ENCODE measurements around the gene CYRIA. TPM values are rescaled to one million over a fixed set of nuclear protein-coding genes. Genes with fewer than 3 reads are reported as not detected.

The CYRIA gene
- total and polyA plus RNA-seq, 10 of the 15 experiments (the other 5 are each of a cell fraction or from before 2014, with no cell fraction given) = 3.0 to 13.1 (median 8.5) TPM

- ChIA-PET CTCF (interaction anchor here (0.7 to 5.6 kb wide), 15 partner anchors 8 to 1146 kb away, joined by 3 to 82 read pairs (median 5); partner anchors contain the start of gene CYRIA), RAD21 (ENCODE audit: unreplicated experiment) (interaction anchor here (1.0 to 13.0 kb wide), 9 partner anchors 10 to 107 kb away, joined by 3 to 202 read pairs (median 6); partner anchors contain the start of gene CYRIA), POLR2A (interaction anchor here (0.7 to 9.1 kb wide), 5 partner anchors 13 to 78 kb away, joined by 3 to 187 read pairs (median 4); partner anchors contain the start of gene CYRIA), SMC1A (ENCODE audit: uncharacterized antibody, unreplicated experiment) (interaction anchor here (0.6 to 17.8 kb wide), 14 partner anchors 14 to 109 kb away, joined by 3 to 302 read pairs (median 4); partner anchors contain the start of gene CYRIA)
- ATAC-seq (peak; percentile 6; the same call in 2 of the 3 replicates), DNase-seq (ENCODE audit: low read depth, low spot score) (no peak), FAIRE-seq (no peak)
- intact Hi-C loops (cut with micrococcal nuclease; ENCODE audit: unreplicated experiment) = loop anchor here (10.0 kb wide), 2 partner anchors 1104 to 1164 kb away; partner anchors contain the start of genes GEN1, MSGN1 and SMC6
- Histone ChIP-seq H3K4me1 (ENCODE audit: control insufficient read depth, insufficient read depth, low read length) (peaks cover 40% of the 10 kb centered on the region), H4K20me1 (ENCODE audit: control insufficient read depth, insufficient read depth) (no peaks in the 10 kb centered on the region), H3K27me3 (replicated peaks in 1 of 2; ENCODE audit: control insufficient read depth in 2 of 2, insufficient read depth in 2 of 2, low read length in 1 of 2) (no peaks in the 10 kb centered on the region; a peak in 1 of 4 replicates), H2AFZ (ENCODE audit: control insufficient read depth, low read depth, low read length) (peak overlapping the region; percentile 61), H3K27ac (ENCODE audit: control insufficient read depth, insufficient read depth) (no peak overlapping the region), H3K79me2 (ENCODE audit: control insufficient read depth, insufficient read depth, low read length) (no peaks in the 10 kb centered on the region), H3K4me2 (ENCODE audit: control insufficient read depth, insufficient read depth) (peak overlapping the region; percentile 47; the same call in 1 of the 2 replicates), H3K9ac (ENCODE audit: control insufficient read depth, insufficient read depth, low read length) (no peak overlapping the region), H3K9me3 (replicated peaks; ENCODE audit: control insufficient read depth, insufficient read depth, low read length) (no peaks in the 10 kb centered on the region; the same call in 2 of the 3 replicates), H3K36me3 (ENCODE audit: control insufficient read depth in 2 of 2, insufficient read depth in 2 of 2, low read length in 1 of 2) (no peaks in the 10 kb centered on the region), H3K4me3 (no peak overlapping the region)
- 44% methylated on average over 12 of the region's 12 CpGs for WGBS (ENCODE audit: insufficient coverage, insufficient replicate concordance, low lambda C conversion rate, missing lambda C conversion rate)
- in situ Hi-C loops (cut with MboI) = no loop called here
- no TSS peak for BruUV-seq (replicated peaks)
- peak; percentile 42; the same call in 1 of the 2 replicates for TF ChIP-seq DPF2 (IDR thresholded peaks at IDR 0.05)
- no peak for TF ChIP-seq SMAD5 (IDR thresholded peaks at IDR 0.05; ENCODE audit: low read depth)
- no peak for TF ChIP-seq RUNX3 (IDR thresholded peaks at IDR 0.05; ENCODE audit: low read length)
- TF ChIP-seq HDAC6 (IDR thresholded peaks at IDR 0.05; ENCODE audit: unreplicated experiment) = no peak
- no peak for TF ChIP-seq SMARCA5 (IDR thresholded peaks at IDR 0.05)
- no peak for TF ChIP-seq CREM (IDR thresholded peaks at IDR 0.05; ENCODE audit: low read depth)
- no peak for TF ChIP-seq NR2C1 (IDR thresholded peaks at IDR 0.05)
- no peak for TF ChIP-seq RAD51 (IDR thresholded peaks at IDR 0.05)
- TF ChIP-seq ZBTB40 (IDR thresholded peaks at IDR 0.05; ENCODE audit: borderline replicate concordance) = no peak
- peak; percentile 33; the same call in 1 of the 2 replicates for TF ChIP-seq BMI1 (IDR thresholded peaks at IDR 0.05; ENCODE audit: borderline replicate concordance)
- TF ChIP-seq TARDBP (IDR thresholded peaks at IDR 0.05; ENCODE audit: borderline replicate concordance) = no peak
- TF ChIP-seq KAT2A (conservative IDR thresholded peaks at IDR 0.05; ENCODE audit: control insufficient read depth, low read depth, low read length) = no peak
- no peak for TF ChIP-seq SREBF1 (IDR thresholded peaks at IDR 0.05; ENCODE audit: low read length)
- TF ChIP-seq ZNF622 (IDR thresholded peaks at IDR 0.05) = no peak
- TF ChIP-seq RFX5 (IDR thresholded peaks at IDR 0.05; ENCODE audit: low read depth, low read length) = no peak
- TF ChIP-seq NFIC (IDR thresholded peaks at IDR 0.05; ENCODE audit: low read depth, low read length) = no peak
- TF ChIP-seq TBL1XR1 (IDR thresholded peaks at IDR 0.05; ENCODE audit: low read depth, low read length) = no peak
- no peak for TF ChIP-seq FOXK2 (IDR thresholded peaks at IDR 0.05)
- peak; percentile 64; the same call in 1 of the 2 replicates for TF ChIP-seq MTA2 (IDR thresholded peaks at IDR 0.05; ENCODE audit: low read depth)
- TF ChIP-seq NR2F1 (conservative IDR thresholded peaks at IDR 0.05) = 0 out of 2 replicates have a peak, but pooled peaks have one; percentile 41
- peak in 1 of 2 experiments; percentile 20; a peak in 1 of 4 replicates for TF ChIP-seq BHLHE40 (IDR thresholded peaks at IDR 0.05; ENCODE audit: borderline replicate concordance in 1 of 2, low read depth in 2 of 2, low read length in 1 of 2)
These were observed 15.1 kb downstream of the CYRIA start for GRCh38 chr2:16650287-16651249.
